H9 (cell line): ENCODE measurements around the gene NRG3. TPM values are rescaled to one million over a fixed set of nuclear protein-coding genes. Genes with fewer than 3 reads are reported as not detected.

Source experiments
- DNase-seq: peaks from one replicate; pipeline ENCODE4 v3.0.0-alpha.2; 2017
- H2AFZ ChIP-seq: one replicate; pipeline ENCODE4 v1.6.1; 2013; ENCODE audit warnings: mild to moderate bottlenecking, low read length, control low read depth, moderate library complexity
- H2AK5ac ChIP-seq: 2 replicates; pipeline ENCODE4 v1.6.1; 2013; ENCODE audit warnings: low read length, control low read depth, mixed read lengths; ENCODE audit not compliant: insufficient read length
- H2BK120ac ChIP-seq: one replicate; pipeline ENCODE4 v1.6.1; 2013; ENCODE audit warnings: low read depth, mild to moderate bottlenecking, low read length, control low read depth, inconsistent platforms; ENCODE audit not compliant: poor library complexity, severe bottlenecking
- H2BK12ac ChIP-seq: 2 replicates; pipeline ENCODE4 v1.6.1; 2013; ENCODE audit warnings: low read length, control low read depth, mixed read lengths, low read depth; ENCODE audit not compliant: insufficient read length
- H2BK15ac ChIP-seq: 2 replicates; pipeline ENCODE4 v1.6.1; 2013; ENCODE audit warnings: low read depth, low read length, control low read depth
- H2BK20ac ChIP-seq: one replicate; pipeline ENCODE4 v1.6.1; 2013; ENCODE audit warnings: low read depth, mild to moderate bottlenecking, low read length, control low read depth, inconsistent platforms; ENCODE audit not compliant: poor library complexity, severe bottlenecking
- H2BK5ac ChIP-seq: 2 replicates; pipeline ENCODE4 v1.6.1; 2013; ENCODE audit warnings: low read length, control low read depth, mixed read lengths; ENCODE audit not compliant: insufficient read length
- H3K14ac ChIP-seq: 2 replicates; pipeline ENCODE4 v1.6.1; 2013; ENCODE audit warnings: low read length, control low read depth; ENCODE audit not compliant: insufficient read depth
- H3K18ac ChIP-seq: 2 replicates; pipeline ENCODE4 v1.6.1; 2013; ENCODE audit warnings: low read depth, mild to moderate bottlenecking, mixed read lengths, low read length, control low read depth; ENCODE audit not compliant: insufficient read length
- H3K23ac ChIP-seq: 2 replicates; pipeline ENCODE4 v1.6.1; 2013; ENCODE audit warnings: low read length, control low read depth, mixed read lengths, low read depth; ENCODE audit not compliant: insufficient read length
- H3K23me2 ChIP-seq: 2 replicates; pipeline ENCODE4 v1.6.1; 2013; ENCODE audit warnings: low read depth, mild to moderate bottlenecking, mixed read lengths, low read length, control low read depth; ENCODE audit not compliant: insufficient read length, poor library complexity, severe bottlenecking
- H3K27ac ChIP-seq: 2 replicates; pipeline ENCODE4 v1.5.1; 2013; ENCODE audit warnings: low read length, control low read depth, mixed read lengths, low read depth; ENCODE audit not compliant: insufficient read length
- H3K27me3 ChIP-seq: 2 replicates; pipeline ENCODE4 v1.6.1; 2013; ENCODE audit warnings: low read length, control low read depth, inconsistent platforms; ENCODE audit not compliant: insufficient read depth
- H3K4ac ChIP-seq: 2 replicates; pipeline ENCODE4 v1.6.1; 2013; ENCODE audit warnings: low read depth, mild to moderate bottlenecking, control low read depth, inconsistent platforms, low read length, moderate library complexity
- H3K4me1 ChIP-seq: 2 replicates; pipeline ENCODE4 v1.6.1; 2013; ENCODE audit warnings: low read length, control low read depth, inconsistent platforms; ENCODE audit not compliant: insufficient read depth
- H3K4me2 ChIP-seq: 2 replicates; pipeline ENCODE4 v1.6.1; 2013; ENCODE audit warnings: low read length, control low read depth, mixed read lengths; ENCODE audit not compliant: insufficient read length, insufficient read depth
- H3K56ac ChIP-seq: 2 replicates; pipeline ENCODE4 v1.6.1; 2013; ENCODE audit warnings: low read depth, mild to moderate bottlenecking, mixed read lengths, low read length, control low read depth; ENCODE audit not compliant: insufficient read length
- H3K79me1 ChIP-seq: 2 replicates; pipeline ENCODE4 v1.6.1; 2013; ENCODE audit warnings: low read depth, mild to moderate bottlenecking, moderate library complexity, low read length, control low read depth, inconsistent platforms; ENCODE audit not compliant: insufficient read depth, poor library complexity, severe bottlenecking
- H3K79me2 ChIP-seq: 2 replicates; pipeline ENCODE4 v1.6.1; 2013; ENCODE audit warnings: low read length, control low read depth, inconsistent platforms; ENCODE audit not compliant: insufficient read depth
- H3K9ac ChIP-seq: 2 replicates; pipeline ENCODE4 v1.6.1; 2013; ENCODE audit warnings: low read length, control low read depth, mixed read lengths; ENCODE audit not compliant: insufficient read length; ENCODE audit errors: extremely low read depth
- H3K9me3 ChIP-seq: one replicate; pipeline ENCODE4 v1.6.1; 2013; ENCODE audit warnings: low read depth, low read length, inconsistent platforms; ENCODE audit not compliant: control insufficient read depth
- H3T11ph ChIP-seq: one replicate; pipeline ENCODE4 v1.6.1; 2013; ENCODE audit warnings: mild to moderate bottlenecking, low read length, control low read depth, inconsistent platforms
- H4K20me1 ChIP-seq: one replicate; pipeline ENCODE4 v1.6.1; 2013; ENCODE audit not compliant: control insufficient read depth, insufficient read length, insufficient read depth
- H4K5ac ChIP-seq: 2 replicates; pipeline ENCODE4 v1.6.1; 2013; ENCODE audit warnings: low read depth, mild to moderate bottlenecking, mixed read lengths, low read length, control low read depth; ENCODE audit not compliant: insufficient read length
- H4K8ac ChIP-seq: replicated peaks from 2 replicates; pipeline ENCODE4 v1.6.1; 2013; ENCODE audit warnings: low read length, control low read depth, mixed read lengths, low read depth; ENCODE audit not compliant: insufficient read length
- H4K91ac ChIP-seq: 2 replicates; pipeline ENCODE4 v1.6.1; 2013; ENCODE audit warnings: low read depth, mild to moderate bottlenecking, moderate library complexity, mixed read lengths, low read length, control low read depth; ENCODE audit not compliant: insufficient read length
- H3K27ac Mint-ChIP-seq, 3 experiments: 2 replicates in 2 of 3; 3 replicates in 1 of 3; pipeline ENCODE4 v1.8.0; 2020 to 2021; ENCODE audit warnings: mixed read lengths in 3 of 3, mild to moderate bottlenecking in 1 of 3, moderate library complexity in 1 of 3
- H3K27me3 Mint-ChIP-seq: 2 replicates; pipeline ENCODE4 v1.8.0; 2021; ENCODE audit warnings: low read depth, mild to moderate bottlenecking, moderate library complexity, mixed read lengths
- H3K36me3 Mint-ChIP-seq, 3 experiments: 2 replicates in 2 of 3; 3 replicates in 1 of 3; pipeline ENCODE4 v1.8.0; 2020 to 2021; ENCODE audit warnings: low read depth in 3 of 3, mixed read lengths in 3 of 3; ENCODE audit not compliant: insufficient read depth in 1 of 3
- H3K4me1 Mint-ChIP-seq, 2 experiments: 2 replicates each; pipeline ENCODE4 v1.8.0; 2020; ENCODE audit warnings: mixed read lengths in 2 of 2
- H3K4me3 Mint-ChIP-seq, 2 experiments: 2 replicates in 1 of 2; 3 replicates in 1 of 2; pipeline ENCODE4 v1.8.0; 2020 to 2021; ENCODE audit warnings: mild to moderate bottlenecking in 2 of 2, mixed read lengths in 2 of 2, moderate library complexity in 1 of 2
- H3K9me3 Mint-ChIP-seq, 2 experiments: 2 replicates in 1 of 2; 3 replicates in 1 of 2; pipeline ENCODE4 v1.8.0; 2020; ENCODE audit warnings: mild to moderate bottlenecking in 2 of 2, mixed read lengths in 2 of 2, moderate library complexity in 1 of 2
- WGBS: extraction: QIAGEN DNeasy Blood & Tissue Kit; methylation state at CpG from one replicate; pipeline ENCODE4 v1.1.7; 2013; ENCODE audit warnings: missing lambda C conversion rate, low lambda C conversion rate, mixed read lengths; ENCODE audit not compliant: insufficient read length; ENCODE audit errors: extremely low coverage; 5-methylcytosine and 5-hydroxymethylcytosine counted together
- total RNA-seq: library from RNA; stranded (reverse); gene quantifications from 2 replicates; pipeline ENCODE4 v1.2.1, GENCODE V29; 2021
- TF ChIP-seq, protein P1 (sequence below): fragments of 200-600 bp; sonication (generic); conservative IDR thresholded peaks from 3 replicates; pipeline ENCODE4 v1.8.0; 2021; ENCODE audit warnings: antibody characterized with exemption, mild to moderate bottlenecking

Gene NRG3
- total RNA-seq, 1 experiment from 2014 or later: 1.6 TPM

DNA sequence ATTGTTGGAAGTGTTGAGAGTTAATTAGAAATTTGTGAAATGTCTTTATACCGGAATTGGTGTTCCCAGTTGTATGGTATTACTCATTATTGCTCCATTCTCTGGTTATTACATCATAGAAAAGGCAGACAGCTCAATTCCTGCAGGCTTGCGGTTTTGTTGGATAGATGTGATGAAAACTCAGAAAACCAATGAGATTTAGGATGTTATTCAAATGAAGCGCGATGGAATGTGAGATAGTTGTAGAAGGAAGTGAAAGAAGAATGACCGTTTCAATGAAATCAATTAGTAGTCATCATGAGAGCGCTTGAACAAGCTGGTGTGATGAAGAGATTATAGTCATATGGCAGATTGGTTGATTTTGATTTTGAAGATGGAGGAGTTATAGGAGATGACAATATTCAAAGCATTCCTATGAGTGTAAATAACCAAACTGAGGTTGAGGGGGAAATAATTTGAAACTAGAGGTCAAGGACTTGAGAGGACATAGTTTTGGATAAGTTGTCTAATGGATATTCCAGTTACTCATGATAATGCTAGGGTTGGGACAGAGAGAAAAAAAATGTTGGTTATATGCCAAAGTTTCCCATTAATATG, 991.5 kb downstream of the NRG3 start:
- no peak overlapping the region for H4K91ac ChIP-seq
- H3K4me1 ChIP-seq: peaks cover 5% of the 10 kb centered on the region
- H3K27ac ChIP-seq: no peak overlapping the region
- no peak overlapping the region for H4K8ac ChIP-seq
- peaks cover 6 to 9% of the 10 kb centered on the region in 2 experiments for H3K4me1 Mint-ChIP-seq
- no peak overlapping the region for H3K9ac ChIP-seq
- H3K56ac ChIP-seq: no peak overlapping the region
- no peaks in the 10 kb centered on the region for H3K27me3 ChIP-seq
- no peak overlapping the region for H2BK120ac ChIP-seq
- no peak overlapping the region for H3K18ac ChIP-seq
- DNase-seq: no peak
- no peak overlapping the region for H2BK12ac ChIP-seq
- no peaks in the 10 kb centered on the region for H3K27me3 Mint-ChIP-seq
- no peak overlapping the region for H3K23ac ChIP-seq
- H2BK5ac ChIP-seq: no peak overlapping the region
- H3K23me2 ChIP-seq: no peaks in the 10 kb centered on the region
- H4K20me1 ChIP-seq: no peaks in the 10 kb centered on the region
- no peaks in the 10 kb centered on the region; a peak in 1 of 5 replicates for H3K9me3 Mint-ChIP-seq
- no peaks in the 10 kb centered on the region for H3K79me1 ChIP-seq
- no peak overlapping the region for H3T11ph ChIP-seq
- H3K14ac ChIP-seq: no peak overlapping the region
- no peaks in the 10 kb centered on the region for H3K36me3 Mint-ChIP-seq
- no peak overlapping the region for H4K5ac ChIP-seq
- 100% methylated on average over 2 of the region's 6 CpGs for WGBS
- H2BK20ac ChIP-seq: no peak overlapping the region
- no peak overlapping the region for H2BK15ac ChIP-seq
- no peak overlapping the region for H3K4ac ChIP-seq
- no peaks in the 10 kb centered on the region for H3K9me3 ChIP-seq
- H3K4me2 ChIP-seq: no peak overlapping the region
- no peak overlapping the region for H3K27ac Mint-ChIP-seq
- H2AFZ ChIP-seq: no peak overlapping the region
- H3K4me3 Mint-ChIP-seq: no peak overlapping the region
- H2AK5ac ChIP-seq: no peak overlapping the region
- TF ChIP-seq, protein P1, sequence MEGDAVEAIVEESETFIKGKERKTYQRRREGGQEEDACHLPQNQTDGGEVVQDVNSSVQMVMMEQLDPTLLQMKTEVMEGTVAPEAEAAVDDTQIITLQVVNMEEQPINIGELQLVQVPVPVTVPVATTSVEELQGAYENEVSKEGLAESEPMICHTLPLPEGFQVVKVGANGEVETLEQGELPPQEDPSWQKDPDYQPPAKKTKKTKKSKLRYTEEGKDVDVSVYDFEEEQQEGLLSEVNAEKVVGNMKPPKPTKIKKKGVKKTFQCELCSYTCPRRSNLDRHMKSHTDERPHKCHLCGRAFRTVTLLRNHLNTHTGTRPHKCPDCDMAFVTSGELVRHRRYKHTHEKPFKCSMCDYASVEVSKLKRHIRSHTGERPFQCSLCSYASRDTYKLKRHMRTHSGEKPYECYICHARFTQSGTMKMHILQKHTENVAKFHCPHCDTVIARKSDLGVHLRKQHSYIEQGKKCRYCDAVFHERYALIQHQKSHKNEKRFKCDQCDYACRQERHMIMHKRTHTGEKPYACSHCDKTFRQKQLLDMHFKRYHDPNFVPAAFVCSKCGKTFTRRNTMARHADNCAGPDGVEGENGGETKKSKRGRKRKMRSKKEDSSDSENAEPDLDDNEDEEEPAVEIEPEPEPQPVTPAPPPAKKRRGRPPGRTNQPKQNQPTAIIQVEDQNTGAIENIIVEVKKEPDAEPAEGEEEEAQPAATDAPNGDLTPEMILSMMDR: no peak
- no peaks in the 10 kb centered on the region for H3K79me2 ChIP-seq
